K562 (cell line): ENCODE results near the gene MBD3. TPM values are rescaled to one million over a fixed set of nuclear protein-coding genes. Genes with fewer than 3 reads are reported as not detected.
A peak's percentile ranks its signal among the peaks of the same experiment; 100 is the strongest.

Experiments
- CCNT2 ChIP-seq: IDR thresholded peaks from 2 replicates; pipeline ENCODE4 v1.6.1; 2011; ENCODE audit warnings: borderline replicate concordance, low read depth, mild to moderate bottlenecking, moderate library complexity, mixed read lengths, low read length; ENCODE audit not compliant: insufficient read length; ENCODE audit errors: extremely low read depth
- CGGBP1 ChIP-seq: fragments of 250-450 bp; sonication (Bioruptor Pico); IDR thresholded peaks from 2 replicates; pipeline ENCODE4 v1.9.0; 2021; ENCODE audit warnings: mild to moderate bottlenecking
- GTF3C2 ChIP-seq: IDR thresholded peaks from 3 replicates; pipeline ENCODE4 v1.6.1; 2011; ENCODE audit warnings: borderline replicate concordance, mild to moderate bottlenecking, moderate library complexity; ENCODE audit not compliant: insufficient read length; ENCODE audit errors: extremely low read depth
- ILK ChIP-seq: fragments of 450-650 bp; IDR thresholded peaks from 2 replicates; pipeline ENCODE4 v1.6.1; 2016; ENCODE audit warnings: missing genetic modification characterization, low read depth, mild to moderate bottlenecking, missing compliant biosample characterization, moderate library complexity, borderline replicate concordance
- MED1 ChIP-seq: sonication (generic); formaldehyde crosslinking; IDR thresholded peaks from 2 replicates; pipeline ENCODE4 v1.8.1; 2023; ENCODE audit warnings: missing genetic modification reagents, borderline replicate concordance
- NR1H2 ChIP-seq: sonication (generic); formaldehyde crosslinking; IDR thresholded peaks from 2 replicates; pipeline ENCODE4 v1.4.0; 2020; ENCODE audit warnings: mild to moderate bottlenecking, missing genetic modification reagents
- PATZ1 ChIP-seq: fragments of 250-450 bp; sonication (Bioruptor Pico); IDR thresholded peaks from 2 replicates; pipeline ENCODE4 v1.5.0; 2020; ENCODE audit warnings: mild to moderate bottlenecking, borderline replicate concordance
- PHTF2 ChIP-seq: fragments of 250-450 bp; sonication (Bioruptor Pico); IDR thresholded peaks from 2 replicates; pipeline ENCODE4 v1.5.0; 2021; ENCODE audit warnings: mild to moderate bottlenecking
- RBM22 ChIP-seq: fragments of 200-400 bp; formaldehyde crosslinking; IDR thresholded peaks from 2 replicates; pipeline ENCODE4 v1.6.1; 2018; ENCODE audit warnings: low read length, low read depth; ENCODE audit not compliant: poor library complexity, severe bottlenecking
- REST ChIP-seq, 2 experiments: fragments of 450-650 bp; formaldehyde crosslinking in 1 of 2; IDR thresholded peaks; 2 replicates each; pipeline versions ENCODE4 v1.4.0 to v1.6.1; 2014 to 2020; ENCODE audit warnings: mild to moderate bottlenecking in 2 of 2, borderline replicate concordance in 1 of 2, low read depth in 1 of 2
- THRA ChIP-seq: fragments of 450-650 bp; IDR thresholded peaks from 2 replicates; pipeline ENCODE4 v1.6.1; 2017; ENCODE audit warnings: mild to moderate bottlenecking, moderate library complexity
- ZNF324 ChIP-seq: fragments of 250-450 bp; sonication (Bioruptor Pico); IDR thresholded peaks from 2 replicates; pipeline ENCODE4 v1.4.0; 2020; ENCODE audit warnings: mild to moderate bottlenecking
- polyA plus RNA-seq, 8 experiments: library from polyadenylated mRNA; depleted of rRNA in 4 of 8; stranded (reverse) in 5 of 8; unstranded in 3 of 8; fragments of >200 nt; fragmentation: Nextera tagmentation in 2 of 8; fragmentation: Illumina TruSeq in 1 of 8; extraction: Ambion mirVana in 2 of 8; extraction: Trizol in 1 of 8; gene quantifications; 2 replicates each; pipeline versions ENCODE4 v1.2.1 to v1.2.3, GENCODE V29; 2011 to 2014; ENCODE audit warnings: inconsistent platforms in 1 of 8, missing spikeins in 1 of 8
- total RNA-seq, 7 experiments: library from RNA; depleted of rRNA in 6 of 7; stranded (reverse); fragments of >200 nt in 6 of 7; fragmentation: Illumina TruSeq in 2 of 7; extraction: Trizol in 2 of 7; gene quantifications; 2 replicates each; pipeline versions ENCODE4 v1.2.1 to v1.2.3, GENCODE V29; 2011 to 2021; ENCODE audit warnings: low replicate concordance in 1 of 7

The MBD3 gene
- total and polyA plus RNA-seq, 9 of the 15 experiments (the other 6 are each of a cell fraction or from before 2014, with no cell fraction given): 0.24 to 137 (median 30.9) TPM

GRCh38 chr19:1624458-1624857, 31.8 kb upstream of the MBD3 start (continued):
- TF ChIP-seq REST (IDR thresholded peaks at IDR 0.05; ENCODE audit: borderline replicate concordance) (peak; percentile 60; the same call in 1 of the 2 replicates), REST (CRISPR knock-in tag; IDR thresholded peaks at IDR 0.05; ENCODE audit: low read depth) (no peak), GTF3C2 (no peak), THRA (no peak), ZNF324 (CRISPR knock-in tag) (no peak), CGGBP1 (CRISPR knock-in tag) (no peak), PHTF2 (no peak), ILK (no peak), NR1H2 (CRISPR knock-in tag) (no peak), PATZ1 (no peak), RBM22 (no peak), CCNT2 (no peak), MED1 (no peak)
